Fibroblast of skin of right biceps (primary cell): ENCODE measurements around the gene MAMLD1.
A peak's percentile ranks its signal among the peaks of the same experiment; 100 is the strongest.

Experiments
- DNase-seq: peaks from one replicate; pipeline ENCODE4 v3.0.0-alpha.2; 2013

MAMLD1 gene

GRCh38 chrX:150408561-150408960 is 45.4 kb downstream of the MAMLD1 start:
- no peak for DNase-seq

GRCh38 chrX:150409486-150409885 is 46.4 kb downstream of the MAMLD1 start:
- no peak for DNase-seq

DNA sequence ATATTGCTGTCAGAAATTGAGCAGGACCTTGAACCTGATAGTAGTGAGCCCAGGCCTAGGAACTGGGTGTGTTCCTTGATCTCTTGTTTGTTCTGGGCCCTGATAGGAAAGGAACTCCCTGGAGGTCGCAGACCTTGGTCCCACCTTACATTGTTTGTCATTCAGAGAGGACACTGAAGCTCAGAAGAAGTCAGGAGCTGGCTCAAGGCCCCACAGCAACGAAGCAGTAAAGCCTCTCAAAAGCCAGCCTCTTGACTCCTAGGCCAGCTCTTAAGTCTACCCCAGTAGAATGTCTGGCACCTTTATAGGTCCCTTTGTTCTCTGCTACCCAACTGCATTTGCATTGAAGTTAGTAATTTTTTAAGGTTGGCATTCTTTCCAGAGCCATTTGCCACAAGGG is 46.8 kb downstream of the MAMLD1 start:
- no peak for DNase-seq

DNA sequence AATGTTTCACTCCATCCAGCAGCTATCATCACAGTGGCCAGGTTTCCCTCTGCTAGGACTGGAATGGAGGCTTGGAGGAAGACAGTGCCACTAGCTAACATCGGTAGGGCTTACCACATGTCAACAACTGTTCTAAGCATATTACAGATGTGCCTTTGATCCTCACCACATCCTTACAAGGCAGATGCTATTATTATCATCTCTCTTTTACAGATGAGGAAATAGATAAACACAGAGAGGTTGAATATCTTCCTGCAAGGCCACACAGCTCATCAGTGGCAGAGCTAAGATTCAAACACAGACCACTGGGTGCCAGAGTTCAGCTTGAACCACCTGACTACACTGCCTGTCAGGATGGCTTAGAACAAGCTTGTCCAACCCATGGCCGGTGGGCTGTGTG is 47.4 kb downstream of the MAMLD1 start:
- no peak for DNase-seq

DNA sequence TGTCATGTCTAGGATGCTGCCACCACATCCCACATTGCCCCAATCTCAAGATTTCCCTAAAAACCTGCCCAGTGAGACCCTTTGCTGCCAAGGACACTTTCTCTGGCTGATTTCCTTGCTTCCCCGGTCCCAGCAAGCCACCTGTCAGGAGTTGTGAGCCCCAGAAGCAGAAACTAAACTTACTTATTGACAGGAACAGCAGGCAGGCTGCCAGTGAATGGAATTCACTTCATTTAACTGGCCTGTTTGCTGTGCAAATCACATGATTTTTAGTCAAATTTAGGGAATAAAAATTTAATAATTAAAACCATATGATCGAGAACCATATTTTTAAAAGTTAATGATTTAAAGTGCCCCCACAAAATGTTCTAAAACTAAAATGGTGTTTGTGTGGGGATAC is 48.5 kb downstream of the MAMLD1 start:
- no peak for DNase-seq

DNA sequence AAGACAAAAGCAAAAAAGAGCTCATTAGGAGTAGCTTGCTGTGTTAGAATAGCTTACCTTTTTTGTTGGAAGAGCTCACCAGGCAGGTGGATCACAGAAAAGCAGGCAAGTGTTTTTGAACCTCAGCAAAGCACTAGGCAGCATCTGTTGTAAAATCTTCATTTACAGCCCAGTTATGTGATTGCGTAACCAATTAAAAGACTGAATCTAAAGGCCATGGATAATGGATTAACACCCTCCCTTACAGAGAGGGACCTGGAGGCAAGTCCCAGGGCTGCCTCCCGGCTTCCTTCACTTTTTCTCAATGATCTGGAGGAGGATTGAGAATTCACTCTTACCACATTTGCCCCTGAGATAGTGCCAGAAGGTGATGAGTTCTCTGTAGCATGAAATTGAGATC is 51.1 kb downstream of the MAMLD1 start:
- no peak for DNase-seq

DNA sequence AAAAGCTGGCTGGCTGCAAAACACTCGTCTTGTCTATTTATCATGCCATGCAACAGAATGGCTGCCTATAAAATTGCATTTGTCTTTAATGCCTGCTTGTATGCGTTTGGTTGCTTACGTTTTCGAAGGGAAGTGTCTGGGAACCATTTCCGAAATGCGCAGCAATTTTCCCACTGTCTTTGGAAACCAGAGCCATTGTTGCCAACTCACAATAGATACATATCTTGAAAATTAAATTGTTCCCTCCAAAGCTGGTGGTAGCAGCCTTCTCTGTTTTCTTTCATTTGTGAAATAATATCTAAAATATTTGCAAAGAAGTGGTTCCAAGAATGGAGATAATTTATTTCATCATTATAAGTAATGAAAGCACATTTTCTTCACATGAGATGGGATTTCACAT is 53.4 kb downstream of the MAMLD1 start:
- no peak for DNase-seq

DNA sequence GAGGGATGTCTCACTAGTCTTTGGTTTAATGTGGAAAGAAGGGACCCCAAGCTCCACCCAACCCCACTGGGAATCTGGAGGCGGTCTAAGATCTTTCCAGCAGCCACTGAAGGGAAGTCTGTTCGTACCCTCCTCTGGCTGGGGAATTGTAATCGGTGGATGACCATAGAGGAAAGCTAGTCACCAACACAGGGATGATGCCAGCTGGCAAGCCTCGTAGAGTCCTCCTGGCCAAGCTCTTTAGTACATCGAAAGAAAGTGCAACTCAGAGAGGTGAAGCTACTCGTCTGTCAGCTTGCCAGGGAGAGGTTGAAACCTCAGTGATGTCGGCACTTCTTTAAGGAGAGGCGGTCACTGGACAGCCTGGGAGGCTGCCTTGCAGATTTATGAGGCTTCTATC is 58.7 kb downstream of the MAMLD1 start:
- DNase-seq: peak; percentile 6

GRCh38 chrX:150429594-150429993 is 66.5 kb downstream of the MAMLD1 start:
- DNase-seq: peak; percentile 66

GRCh38 chrX:150436195-150436594 is 73.1 kb downstream of the MAMLD1 start:
- DNase-seq: peak; percentile 4

GRCh38 chrX:150438165-150438564 is 75.0 kb downstream of the MAMLD1 start:
- DNase-seq: peak; percentile 29

DNA sequence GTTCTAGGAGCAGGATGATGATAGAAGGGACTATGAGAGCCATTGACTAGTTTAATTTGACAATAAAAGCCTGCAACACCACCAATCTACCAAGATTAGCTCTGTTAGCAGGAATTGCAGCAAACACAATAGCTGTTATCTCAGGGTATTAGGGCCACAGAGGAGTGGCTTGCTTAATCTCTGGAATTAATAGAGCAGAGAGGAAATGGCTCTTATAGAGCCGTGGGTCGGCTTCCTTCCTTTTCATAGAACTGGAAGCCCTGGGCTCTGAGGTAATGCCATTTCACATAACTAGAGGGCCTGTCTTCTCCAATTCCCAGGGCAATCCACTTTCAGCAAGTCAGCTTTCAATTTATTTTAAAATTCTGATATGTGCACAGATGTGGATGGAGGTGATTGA is 83.0 kb downstream of the MAMLD1 start:
- no peak for DNase-seq

DNA sequence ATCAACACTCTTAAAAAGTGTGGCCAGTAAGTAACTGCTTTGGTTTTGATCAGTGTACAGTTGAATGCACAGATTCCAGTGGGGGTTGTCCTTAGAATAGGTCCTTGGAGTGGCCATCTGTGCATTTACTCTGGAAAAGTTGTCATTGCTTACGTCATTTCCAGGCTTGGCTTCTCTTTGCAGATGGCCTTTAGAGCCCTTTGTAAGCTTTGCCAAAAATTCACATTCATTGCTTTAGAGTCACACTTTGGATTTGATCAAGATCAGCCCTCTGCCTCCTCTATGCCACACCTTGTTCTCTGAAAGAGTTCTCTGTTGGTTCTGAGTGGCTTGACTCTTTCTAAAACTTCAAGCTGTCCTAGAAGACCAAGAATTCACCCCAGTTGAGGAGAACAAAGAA is 83.9 kb downstream of the MAMLD1 start:
- peak; percentile 5 for DNase-seq

DNA sequence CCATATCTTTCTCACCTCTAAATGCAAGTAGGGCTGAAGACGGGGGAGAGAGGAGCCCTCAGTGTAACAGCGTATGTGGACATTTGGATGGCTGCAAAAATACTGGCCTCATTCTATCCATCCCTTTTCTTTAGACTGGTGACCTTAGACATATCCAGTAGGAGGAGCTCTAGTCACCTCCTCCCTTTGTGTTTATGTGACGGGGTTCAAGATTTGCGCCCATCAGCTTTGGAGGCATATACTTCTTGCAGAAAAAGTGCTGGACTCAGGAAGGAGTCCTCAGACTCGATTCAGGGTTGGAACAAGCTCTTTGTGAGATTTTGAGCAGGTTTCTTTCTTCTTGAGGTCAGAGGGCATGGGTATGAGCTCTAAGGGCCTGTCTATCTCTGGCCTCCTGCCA is 86.2 kb downstream of the MAMLD1 start:
- DNase-seq: no peak

GRCh38 chrX:150450519-150451177 is 87.5 kb downstream of the MAMLD1 start:
- no peak for DNase-seq

DNA sequence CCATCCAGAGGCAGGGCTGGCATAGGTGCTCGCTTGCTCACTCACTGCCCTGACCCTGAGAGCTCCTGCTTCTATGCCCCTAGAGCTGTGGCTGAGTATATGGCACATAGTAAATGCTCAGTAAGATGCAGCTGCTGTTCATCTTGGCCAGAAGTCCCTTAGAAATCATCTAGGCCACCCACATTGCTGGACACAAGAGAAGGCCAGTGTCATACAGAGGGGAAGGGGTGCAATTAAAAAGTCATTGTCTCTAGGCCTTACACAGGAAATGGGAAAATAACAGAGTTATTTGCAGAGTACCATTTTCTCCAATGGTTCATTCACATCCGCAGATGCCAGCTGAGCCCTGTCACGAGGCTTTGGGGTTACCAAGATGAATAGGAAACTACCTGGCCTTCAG is 88.8 kb downstream of the MAMLD1 start:
- DNase-seq: no peak

- no peak for DNase-seq
Measured at GRCh38 chrX:150454083-150454482, 91.0 kb downstream of the MAMLD1 start.

DNA sequence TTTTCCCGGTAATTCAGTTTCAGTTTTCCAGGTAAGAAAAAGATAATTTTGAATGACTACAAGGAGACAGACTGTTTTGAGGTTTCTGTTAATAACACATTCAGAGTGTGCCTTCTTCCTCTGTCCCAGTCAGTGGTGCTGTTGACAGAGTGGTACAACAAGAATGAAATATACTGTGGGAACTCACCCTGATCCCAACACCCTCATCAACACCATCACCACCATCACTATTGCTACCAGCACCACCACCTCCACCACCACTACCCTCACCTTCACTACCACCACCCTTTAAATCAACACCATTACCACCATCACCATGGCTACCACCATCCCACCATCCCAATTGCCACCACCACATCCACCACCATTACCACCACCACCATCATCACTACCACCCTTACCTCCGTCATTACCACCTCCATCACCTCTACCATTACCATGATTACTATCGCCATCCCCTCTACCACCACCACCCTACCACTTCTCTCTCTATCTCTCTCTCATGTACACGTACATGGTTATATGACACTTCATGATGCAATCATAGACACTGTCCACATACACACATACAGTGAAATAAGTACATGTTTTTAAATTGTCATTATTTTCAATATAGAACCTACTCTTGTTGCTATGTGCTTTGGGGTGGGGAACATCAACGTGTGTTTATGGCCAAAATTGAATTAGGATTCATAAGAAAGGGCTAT is 91.5 kb downstream of the MAMLD1 start:
- no peak for DNase-seq

DNA sequence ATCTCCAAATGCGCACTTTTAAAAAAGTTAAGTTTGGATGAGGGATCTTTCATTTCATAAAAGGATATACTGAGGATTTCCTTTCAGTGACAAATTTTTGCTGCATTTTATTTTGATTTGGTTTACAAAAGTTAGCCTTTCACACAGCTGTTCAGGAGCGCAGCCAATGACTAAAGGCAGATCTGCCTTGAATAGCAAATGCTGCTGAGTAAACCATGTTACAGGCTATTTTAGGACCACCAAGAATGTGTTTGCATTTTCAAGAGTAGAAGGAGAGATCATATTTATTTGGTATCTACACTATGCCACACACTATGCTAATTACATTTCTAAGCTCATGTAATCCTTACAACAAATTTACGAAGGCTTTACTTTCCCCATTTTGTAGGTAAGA is 92.1 kb downstream of the MAMLD1 start:
- DNase-seq: no peak

DNA sequence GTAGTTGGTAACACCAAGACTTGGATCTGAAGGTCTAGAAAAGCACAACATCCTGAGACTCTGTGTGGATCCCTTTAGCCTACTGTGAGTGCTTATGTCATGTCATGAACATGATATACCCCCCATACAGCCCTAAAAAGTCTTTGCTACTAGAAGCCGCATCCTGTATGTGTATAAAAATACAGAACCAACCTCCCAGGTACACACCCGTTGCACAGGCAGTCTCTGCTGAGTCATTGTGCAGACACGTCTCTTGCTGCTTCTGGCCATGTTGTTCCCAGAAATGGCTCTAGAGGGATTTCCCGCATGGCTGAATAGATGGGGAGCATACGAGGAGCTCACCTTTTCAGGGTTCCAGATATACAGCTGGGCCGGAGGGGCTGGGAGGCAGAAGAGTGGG is 93.3 kb downstream of the MAMLD1 start:
- no peak for DNase-seq

DNA sequence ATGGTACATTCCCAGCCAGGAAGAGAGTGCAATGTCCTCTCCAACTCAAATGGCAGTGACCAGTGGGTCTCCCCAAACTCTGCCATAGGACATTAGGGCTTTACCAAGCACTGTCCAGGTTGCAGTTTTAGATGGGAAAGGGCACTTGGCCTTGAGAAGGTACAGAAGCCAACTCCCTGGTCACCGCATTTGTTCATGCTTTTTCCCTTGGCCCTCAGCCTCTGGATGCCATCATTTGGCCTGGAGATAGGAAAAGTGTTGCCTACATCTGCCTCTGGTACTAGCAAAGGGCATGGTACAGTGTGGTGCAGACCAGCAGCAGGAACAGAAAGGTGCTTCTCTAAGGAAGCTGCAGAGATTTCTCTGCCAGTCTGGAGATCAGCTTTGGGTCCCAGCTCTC is 93.8 kb downstream of the MAMLD1 start:
- no peak for DNase-seq

- no peak for DNase-seq
Measured at GRCh38 chrX:150459196-150459595, 96.1 kb downstream of the MAMLD1 start.

DNA sequence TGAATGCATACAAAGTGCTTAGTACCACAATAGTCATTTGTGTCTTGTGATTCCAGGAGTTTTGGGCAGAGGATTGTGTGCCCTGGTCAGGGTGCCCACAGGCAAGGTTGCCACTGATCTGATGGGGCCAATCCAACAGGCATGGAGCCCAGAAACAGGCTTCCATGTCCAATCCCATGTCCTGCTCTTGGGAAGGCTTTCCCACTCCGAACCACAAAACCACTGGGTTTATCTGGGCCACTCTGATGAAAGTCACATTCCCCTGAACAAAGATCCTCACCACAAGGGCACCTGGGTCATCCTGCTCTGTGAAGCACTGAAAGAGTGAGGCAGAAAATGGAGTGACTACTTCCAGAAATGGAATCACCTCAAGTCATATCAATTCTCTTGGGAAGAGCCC is 96.9 kb downstream of the MAMLD1 start:
- DNase-seq: no peak

DNA sequence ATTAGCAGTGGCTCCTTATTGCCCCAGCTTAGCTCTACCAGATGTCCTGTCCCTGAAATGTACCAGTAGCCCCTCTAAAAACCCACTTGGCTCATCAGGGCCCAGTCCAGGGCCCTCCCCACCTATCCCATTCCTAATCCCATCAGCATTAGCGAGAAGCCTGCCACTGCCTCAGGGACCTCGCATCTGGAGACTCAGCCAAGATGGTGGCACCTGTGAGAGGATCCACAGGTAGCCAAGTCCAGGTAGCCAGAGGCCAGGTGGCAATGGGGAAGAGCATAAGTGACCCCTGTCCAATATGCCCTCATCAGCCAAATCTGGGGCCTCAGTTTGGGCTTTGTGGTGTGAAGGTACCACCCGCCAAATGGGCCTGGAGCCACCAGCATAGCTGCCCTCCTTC is 97.7 kb downstream of the MAMLD1 start:
- DNase-seq: no peak

- no peak for DNase-seq
Measured at GRCh38 chrX:150463566-150463965, 100.4 kb downstream of the MAMLD1 start.
